Breast epithelium (tissue), 4 donors: ENCODE measurements around the gene LDHD. TPM values are rescaled to one million over a fixed set of nuclear protein-coding genes. Genes with fewer than 3 reads are reported as not detected.

Experiments used
- DNase-seq, 2 donors: peaks; one replicate each; pipeline ENCODE4 v3.0.0-alpha.2; 2019; ENCODE audit warnings: low spot score in 2 of 2
- H3K27ac ChIP-seq, 2 donors: fragments of 200-600 bp; sonication (generic) in 1 of 2; one replicate each; pipeline ENCODE4 v1.5.1; 2016 to 2019; ENCODE audit warnings: mild to moderate bottlenecking in 1 of 2
- H3K27me3 ChIP-seq, 2 donors: fragments of 200-600 bp; sonication (generic) in 1 of 2; one replicate each; pipeline versions ENCODE4 v1.5.1 to v1.6.0; 2017 to 2019; ENCODE audit warnings: control low read depth in 1 of 2, mild to moderate bottlenecking in 1 of 2
- H3K36me3 ChIP-seq: fragments of 200-600 bp; one replicate; pipeline ENCODE4 v1.5.1; 2019
- H3K4me1 ChIP-seq, 2 donors: fragments of 200-600 bp; sonication (generic); one replicate each; pipeline ENCODE4 v1.5.1; 2016 to 2019; ENCODE audit warnings: control low read depth in 1 of 2
- H3K4me3 ChIP-seq, 3 donors: fragments of 200-600 bp; sonication (generic); 1 replicate in 2 of 3; 2 replicates in 1 of 3; pipeline ENCODE4 v1.5.1; 2016 to 2019; ENCODE audit warnings: mild to moderate bottlenecking in 3 of 3, moderate library complexity in 2 of 3
- H3K9me3 ChIP-seq, 2 donors: fragments of 200-600 bp; sonication (generic) in 1 of 2; one replicate each; pipeline ENCODE4 v1.5.1; 2016 to 2019; ENCODE audit warnings: control low read depth in 1 of 2
- POLR2A ChIP-seq: fragments of 450-650 bp; IDR thresholded peaks from one replicate; pipeline ENCODE4 v1.6.1; 2016; ENCODE audit warnings: antibody characterized with exemption, mild to moderate bottlenecking, moderate library complexity
- POLR2AphosphoS5 ChIP-seq, 3 donors: sonication (generic); formaldehyde crosslinking; IDR thresholded peaks; one replicate each; pipeline ENCODE4 v1.6.1; 2017; ENCODE audit warnings: antibody characterized with exemption in 3 of 3
- intact Hi-C: fragments of 100-400 bp; cut with DNase I; formaldehyde crosslinking; loops from one replicate; pipeline ENCODE4 v1.15.1; 2023; ENCODE audit warnings: low total_unique reads
- total RNA-seq, 3 donors: library from RNA; depleted of rRNA; stranded (reverse); fragments of >200 nt; gene quantifications; one replicate each; pipeline ENCODE4 v1.1.0, GENCODE V29; 2016
- TF ChIP-seq, protein P1 (sequence below), 3 donors: fragments of 450-650 bp; IDR thresholded peaks; one replicate each; pipeline ENCODE4 v1.5.1; 2016 to 2017; ENCODE audit warnings: antibody characterized with exemption in 3 of 3, mild to moderate bottlenecking in 3 of 3, moderate library complexity in 3 of 3

The LDHD gene
- total RNA-seq, 3 donors from 2014 or later: 10.5 to 17.6 (median 10.7) TPM

GRCh38 chr16:75072239-75072947, 44.2 kb downstream of the LDHD start:
- no peaks in the 10 kb centered on the region for H3K36me3 ChIP-seq
- H3K27me3 ChIP-seq: no peaks in the 10 kb centered on the region
- peaks cover 0 to 5% of the 10 kb centered on the region in 2 donors for H3K4me1 ChIP-seq
- H3K9me3 ChIP-seq: no peaks in the 10 kb centered on the region
- DNase-seq: no peak
- no peak overlapping the region for H3K27ac ChIP-seq
- TF ChIP-seq POLR2AphosphoS5 (IDR thresholded peaks at IDR 0.05): no peak
- TF ChIP-seq, protein P1, sequence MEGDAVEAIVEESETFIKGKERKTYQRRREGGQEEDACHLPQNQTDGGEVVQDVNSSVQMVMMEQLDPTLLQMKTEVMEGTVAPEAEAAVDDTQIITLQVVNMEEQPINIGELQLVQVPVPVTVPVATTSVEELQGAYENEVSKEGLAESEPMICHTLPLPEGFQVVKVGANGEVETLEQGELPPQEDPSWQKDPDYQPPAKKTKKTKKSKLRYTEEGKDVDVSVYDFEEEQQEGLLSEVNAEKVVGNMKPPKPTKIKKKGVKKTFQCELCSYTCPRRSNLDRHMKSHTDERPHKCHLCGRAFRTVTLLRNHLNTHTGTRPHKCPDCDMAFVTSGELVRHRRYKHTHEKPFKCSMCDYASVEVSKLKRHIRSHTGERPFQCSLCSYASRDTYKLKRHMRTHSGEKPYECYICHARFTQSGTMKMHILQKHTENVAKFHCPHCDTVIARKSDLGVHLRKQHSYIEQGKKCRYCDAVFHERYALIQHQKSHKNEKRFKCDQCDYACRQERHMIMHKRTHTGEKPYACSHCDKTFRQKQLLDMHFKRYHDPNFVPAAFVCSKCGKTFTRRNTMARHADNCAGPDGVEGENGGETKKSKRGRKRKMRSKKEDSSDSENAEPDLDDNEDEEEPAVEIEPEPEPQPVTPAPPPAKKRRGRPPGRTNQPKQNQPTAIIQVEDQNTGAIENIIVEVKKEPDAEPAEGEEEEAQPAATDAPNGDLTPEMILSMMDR (IDR thresholded peaks at IDR 0.05): no peak
- TF ChIP-seq POLR2A: no peak
- no peak overlapping the region for H3K4me3 ChIP-seq
- intact Hi-C loops: no loop called here

DNA sequence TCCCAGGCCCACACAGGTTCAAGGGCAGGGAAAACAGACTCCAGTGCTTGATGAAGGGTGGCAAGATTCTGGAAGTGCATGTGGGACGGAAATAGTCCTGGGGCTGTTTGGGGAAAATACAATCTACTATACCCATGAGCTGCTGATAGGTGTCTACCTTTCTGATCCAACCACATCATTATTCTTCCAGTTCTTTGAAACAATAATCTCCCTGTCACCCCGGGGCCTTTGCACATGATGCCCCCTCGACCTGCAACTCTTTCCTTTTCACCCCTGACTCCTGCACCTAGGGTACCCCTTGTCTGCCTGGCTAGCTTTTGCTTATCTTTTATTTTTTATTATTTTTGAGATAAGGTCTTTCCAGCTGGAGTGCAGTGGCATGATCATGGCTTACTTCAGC, 45.0 kb downstream of the LDHD start:
- TF ChIP-seq, protein P1 (IDR thresholded peaks at IDR 0.05): no peak
- TF ChIP-seq POLR2AphosphoS5 (IDR thresholded peaks at IDR 0.05) (no peak), POLR2A (no peak)
- intact Hi-C loops: no loop called here
- H3K4me1 ChIP-seq: peaks cover 0 to 5% of the 10 kb centered on the region in 2 donors

GRCh38 chr16:75070012-75070841, 46.4 kb downstream of the LDHD start:
- H3K27me3 ChIP-seq: no peaks in the 10 kb centered on the region

More for the DNA sequence above, 45.0 kb downstream of the LDHD start:
- Histone ChIP-seq H3K9me3 (no peaks in the 10 kb centered on the region), H3K27ac (no peak overlapping the region), H3K36me3 (no peaks in the 10 kb centered on the region), H3K4me3 (no peak overlapping the region), H3K27me3 (no peaks in the 10 kb centered on the region)
- DNase-seq: no peak

DNA sequence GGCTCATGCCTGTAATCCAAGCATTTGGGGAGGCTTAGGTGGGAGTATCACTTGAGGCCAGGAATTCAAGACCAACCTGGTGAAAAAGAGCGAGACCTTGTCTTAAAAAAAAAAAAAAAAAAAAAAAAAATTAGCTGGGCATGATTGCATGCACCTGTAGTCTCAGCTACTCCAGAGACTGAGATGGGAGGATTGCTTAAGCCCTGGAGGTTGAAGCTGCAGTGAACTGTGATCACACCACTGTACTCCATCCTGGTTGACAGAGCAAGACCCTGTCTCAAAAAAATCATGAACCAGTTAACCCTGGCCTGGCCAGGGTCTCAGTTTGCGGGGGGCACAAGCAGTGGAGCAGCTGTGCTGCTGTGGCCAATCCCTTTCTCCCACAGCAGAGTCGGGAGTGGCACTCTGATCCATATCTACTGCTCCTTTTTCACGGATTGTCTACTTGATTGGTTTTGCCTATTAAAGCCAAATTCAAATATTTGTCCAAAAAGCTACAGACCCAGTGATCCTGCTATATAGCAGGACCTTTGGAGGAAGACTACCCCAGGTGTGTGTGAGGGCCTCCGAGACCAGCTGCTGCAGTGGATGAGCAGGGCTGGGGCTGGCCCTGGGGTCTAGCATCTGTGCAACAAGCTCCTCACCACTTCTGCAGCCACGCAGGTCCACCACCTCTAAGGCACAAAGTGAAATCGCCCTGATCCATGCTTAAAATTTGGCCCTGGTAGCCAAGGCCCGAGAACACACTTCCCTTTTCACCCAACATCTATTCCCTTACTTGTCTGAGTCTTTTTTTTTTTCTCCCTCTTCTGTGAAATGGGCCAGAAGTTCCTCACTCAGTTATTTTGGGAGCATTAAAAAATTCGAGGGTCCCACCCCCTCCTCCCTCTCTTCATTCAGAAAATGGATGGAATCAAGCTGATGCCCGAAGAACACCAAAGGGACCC, 48.2 kb downstream of the LDHD start:
- Histone ChIP-seq H3K36me3 (no peaks in the 10 kb centered on the region), H3K4me1 (peaks cover 0 to 5% of the 10 kb centered on the region in 2 donors), H3K4me3 (no peak overlapping the region), H3K9me3 (no peaks in the 10 kb centered on the region), H3K27me3 (no peaks in the 10 kb centered on the region), H3K27ac (no peak overlapping the region)
- intact Hi-C loops: no loop called here
- DNase-seq: no peak
- TF ChIP-seq POLR2AphosphoS5 (IDR thresholded peaks at IDR 0.05) (no peak), POLR2A (no peak)
- TF ChIP-seq, protein P1 (IDR thresholded peaks at IDR 0.05): no peak

More at GRCh38 chr16:75070012-75070841, 46.4 kb downstream of the LDHD start:
- H3K4me3 ChIP-seq: no peak overlapping the region
- no peak for DNase-seq
- intact Hi-C loops: no loop called here
- H3K9me3 ChIP-seq: no peaks in the 10 kb centered on the region
- H3K27ac ChIP-seq: no peak overlapping the region
- no peaks in the 10 kb centered on the region for H3K36me3 ChIP-seq
- peaks cover 0 to 5% of the 10 kb centered on the region in 2 donors for H3K4me1 ChIP-seq
- TF ChIP-seq POLR2A: no peak

- no peak for DNase-seq
- no peaks in the 10 kb centered on the region for H3K36me3 ChIP-seq
- H3K27ac ChIP-seq: no peak overlapping the region
- H3K4me3 ChIP-seq: no peak overlapping the region
- TF ChIP-seq POLR2A: no peak
- no peaks in the 10 kb centered on the region for H3K9me3 ChIP-seq
- peaks cover 0 to 5% of the 10 kb centered on the region in 2 donors for H3K4me1 ChIP-seq
- H3K27me3 ChIP-seq: no peaks in the 10 kb centered on the region
- intact Hi-C loops: no loop called here
Observed at GRCh38 chr16:75066861-75067447, 49.6 kb downstream of the LDHD start.
